H9 (cell line): ENCODE results near the gene CAB39L. TPM values are rescaled to one million over a fixed set of nuclear protein-coding genes. Genes with fewer than 3 reads are reported as not detected.

Experiments used
- DNase-seq: peaks from one replicate; pipeline ENCODE4 v3.0.0-alpha.2; 2017
- H2AFZ ChIP-seq: one replicate; pipeline ENCODE4 v1.6.1; 2013; ENCODE audit warnings: mild to moderate bottlenecking, low read length, control low read depth, moderate library complexity
- H2AK5ac ChIP-seq: 2 replicates; pipeline ENCODE4 v1.6.1; 2013; ENCODE audit warnings: low read length, control low read depth, mixed read lengths; ENCODE audit not compliant: insufficient read length
- H2BK120ac ChIP-seq: one replicate; pipeline ENCODE4 v1.6.1; 2013; ENCODE audit warnings: low read depth, mild to moderate bottlenecking, low read length, control low read depth, inconsistent platforms; ENCODE audit not compliant: poor library complexity, severe bottlenecking
- H2BK12ac ChIP-seq: 2 replicates; pipeline ENCODE4 v1.6.1; 2013; ENCODE audit warnings: low read length, control low read depth, mixed read lengths, low read depth; ENCODE audit not compliant: insufficient read length
- H2BK15ac ChIP-seq: 2 replicates; pipeline ENCODE4 v1.6.1; 2013; ENCODE audit warnings: low read depth, low read length, control low read depth
- H2BK20ac ChIP-seq: one replicate; pipeline ENCODE4 v1.6.1; 2013; ENCODE audit warnings: low read depth, mild to moderate bottlenecking, low read length, control low read depth, inconsistent platforms; ENCODE audit not compliant: poor library complexity, severe bottlenecking
- H2BK5ac ChIP-seq: 2 replicates; pipeline ENCODE4 v1.6.1; 2013; ENCODE audit warnings: low read length, control low read depth, mixed read lengths; ENCODE audit not compliant: insufficient read length
- H3K14ac ChIP-seq: 2 replicates; pipeline ENCODE4 v1.6.1; 2013; ENCODE audit warnings: low read length, control low read depth; ENCODE audit not compliant: insufficient read depth
- H3K18ac ChIP-seq: 2 replicates; pipeline ENCODE4 v1.6.1; 2013; ENCODE audit warnings: low read depth, mild to moderate bottlenecking, mixed read lengths, low read length, control low read depth; ENCODE audit not compliant: insufficient read length
- H3K23ac ChIP-seq: 2 replicates; pipeline ENCODE4 v1.6.1; 2013; ENCODE audit warnings: low read length, control low read depth, mixed read lengths, low read depth; ENCODE audit not compliant: insufficient read length
- H3K23me2 ChIP-seq: 2 replicates; pipeline ENCODE4 v1.6.1; 2013; ENCODE audit warnings: low read depth, mild to moderate bottlenecking, mixed read lengths, low read length, control low read depth; ENCODE audit not compliant: insufficient read length, poor library complexity, severe bottlenecking
- H3K27ac ChIP-seq: 2 replicates; pipeline ENCODE4 v1.5.1; 2013; ENCODE audit warnings: low read length, control low read depth, mixed read lengths, low read depth; ENCODE audit not compliant: insufficient read length
- H3K27me3 ChIP-seq: 2 replicates; pipeline ENCODE4 v1.6.1; 2013; ENCODE audit warnings: low read length, control low read depth, inconsistent platforms; ENCODE audit not compliant: insufficient read depth
- H3K4ac ChIP-seq: 2 replicates; pipeline ENCODE4 v1.6.1; 2013; ENCODE audit warnings: low read depth, mild to moderate bottlenecking, control low read depth, inconsistent platforms, low read length, moderate library complexity
- H3K4me1 ChIP-seq: 2 replicates; pipeline ENCODE4 v1.6.1; 2013; ENCODE audit warnings: low read length, control low read depth, inconsistent platforms; ENCODE audit not compliant: insufficient read depth
- H3K4me2 ChIP-seq: 2 replicates; pipeline ENCODE4 v1.6.1; 2013; ENCODE audit warnings: low read length, control low read depth, mixed read lengths; ENCODE audit not compliant: insufficient read length, insufficient read depth
- H3K56ac ChIP-seq: 2 replicates; pipeline ENCODE4 v1.6.1; 2013; ENCODE audit warnings: low read depth, mild to moderate bottlenecking, mixed read lengths, low read length, control low read depth; ENCODE audit not compliant: insufficient read length
- H3K79me1 ChIP-seq: 2 replicates; pipeline ENCODE4 v1.6.1; 2013; ENCODE audit warnings: low read depth, mild to moderate bottlenecking, moderate library complexity, low read length, control low read depth, inconsistent platforms; ENCODE audit not compliant: insufficient read depth, poor library complexity, severe bottlenecking
- H3K79me2 ChIP-seq: 2 replicates; pipeline ENCODE4 v1.6.1; 2013; ENCODE audit warnings: low read length, control low read depth, inconsistent platforms; ENCODE audit not compliant: insufficient read depth
- H3K9ac ChIP-seq: 2 replicates; pipeline ENCODE4 v1.6.1; 2013; ENCODE audit warnings: low read length, control low read depth, mixed read lengths; ENCODE audit not compliant: insufficient read length; ENCODE audit errors: extremely low read depth
- H3K9me3 ChIP-seq: one replicate; pipeline ENCODE4 v1.6.1; 2013; ENCODE audit warnings: low read depth, low read length, inconsistent platforms; ENCODE audit not compliant: control insufficient read depth
- H3T11ph ChIP-seq: one replicate; pipeline ENCODE4 v1.6.1; 2013; ENCODE audit warnings: mild to moderate bottlenecking, low read length, control low read depth, inconsistent platforms
- H4K20me1 ChIP-seq: one replicate; pipeline ENCODE4 v1.6.1; 2013; ENCODE audit not compliant: control insufficient read depth, insufficient read length, insufficient read depth
- H4K5ac ChIP-seq: 2 replicates; pipeline ENCODE4 v1.6.1; 2013; ENCODE audit warnings: low read depth, mild to moderate bottlenecking, mixed read lengths, low read length, control low read depth; ENCODE audit not compliant: insufficient read length
- H4K8ac ChIP-seq: replicated peaks from 2 replicates; pipeline ENCODE4 v1.6.1; 2013; ENCODE audit warnings: low read length, control low read depth, mixed read lengths, low read depth; ENCODE audit not compliant: insufficient read length
- H4K91ac ChIP-seq: 2 replicates; pipeline ENCODE4 v1.6.1; 2013; ENCODE audit warnings: low read depth, mild to moderate bottlenecking, moderate library complexity, mixed read lengths, low read length, control low read depth; ENCODE audit not compliant: insufficient read length
- H3K27ac Mint-ChIP-seq, 3 experiments: 2 replicates in 2 of 3; 3 replicates in 1 of 3; pipeline ENCODE4 v1.8.0; 2020 to 2021; ENCODE audit warnings: mixed read lengths in 3 of 3, mild to moderate bottlenecking in 1 of 3, moderate library complexity in 1 of 3
- H3K27me3 Mint-ChIP-seq: 2 replicates; pipeline ENCODE4 v1.8.0; 2021; ENCODE audit warnings: low read depth, mild to moderate bottlenecking, moderate library complexity, mixed read lengths
- H3K36me3 Mint-ChIP-seq, 3 experiments: 2 replicates in 2 of 3; 3 replicates in 1 of 3; pipeline ENCODE4 v1.8.0; 2020 to 2021; ENCODE audit warnings: low read depth in 3 of 3, mixed read lengths in 3 of 3; ENCODE audit not compliant: insufficient read depth in 1 of 3
- H3K4me1 Mint-ChIP-seq, 2 experiments: 2 replicates each; pipeline ENCODE4 v1.8.0; 2020; ENCODE audit warnings: mixed read lengths in 2 of 2
- H3K4me3 Mint-ChIP-seq, 2 experiments: 2 replicates in 1 of 2; 3 replicates in 1 of 2; pipeline ENCODE4 v1.8.0; 2020 to 2021; ENCODE audit warnings: mild to moderate bottlenecking in 2 of 2, mixed read lengths in 2 of 2, moderate library complexity in 1 of 2
- H3K9me3 Mint-ChIP-seq, 2 experiments: 2 replicates in 1 of 2; 3 replicates in 1 of 2; pipeline ENCODE4 v1.8.0; 2020; ENCODE audit warnings: mild to moderate bottlenecking in 2 of 2, mixed read lengths in 2 of 2, moderate library complexity in 1 of 2
- WGBS: extraction: QIAGEN DNeasy Blood & Tissue Kit; methylation state at CpG from one replicate; pipeline ENCODE4 v1.1.7; 2013; ENCODE audit warnings: missing lambda C conversion rate, low lambda C conversion rate, mixed read lengths; ENCODE audit not compliant: insufficient read length; ENCODE audit errors: extremely low coverage; 5-methylcytosine and 5-hydroxymethylcytosine counted together
- total RNA-seq: library from RNA; stranded (reverse); gene quantifications from 2 replicates; pipeline ENCODE4 v1.2.1, GENCODE V29; 2021
- TF ChIP-seq, protein P1 (sequence below): fragments of 200-600 bp; sonication (generic); conservative IDR thresholded peaks from 3 replicates; pipeline ENCODE4 v1.8.0; 2021; ENCODE audit warnings: antibody characterized with exemption, mild to moderate bottlenecking

CAB39L gene
- total RNA-seq, 1 experiment from 2014 or later: 6.0 TPM

DNA sequence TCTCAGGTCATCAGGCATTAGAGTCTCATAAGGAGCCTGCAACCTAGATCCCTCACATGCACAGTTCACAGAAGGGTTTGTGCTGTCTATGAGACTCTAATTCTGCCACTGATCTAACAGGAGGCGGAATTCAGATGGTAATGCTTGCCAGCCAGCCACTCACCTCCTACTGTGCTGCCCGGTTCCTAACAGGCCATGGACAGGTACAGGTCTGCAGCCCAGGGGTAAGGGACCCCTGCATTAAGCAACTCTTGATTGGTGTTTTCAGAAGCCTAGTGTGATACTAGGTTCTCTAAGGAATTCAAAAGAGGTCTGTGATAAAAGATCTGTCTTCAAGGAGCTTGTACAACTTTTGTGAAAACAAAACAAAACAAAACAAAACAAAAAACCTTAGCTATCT, 31.1 kb downstream of the CAB39L start:
- Histone ChIP-seq H2AFZ (no peak overlapping the region), H2BK12ac (no peak overlapping the region), H3K4ac (no peak overlapping the region), H2BK120ac (no peak overlapping the region), H3K14ac (no peak overlapping the region), H3K27me3 (peaks cover 16% of the 10 kb centered on the region; the same call in 1 of the 2 replicates), H3T11ph (no peak overlapping the region), H3K79me2 (no peaks in the 10 kb centered on the region), H3K27ac (no peak overlapping the region), H4K20me1 (no peaks in the 10 kb centered on the region), H4K5ac (no peak overlapping the region), H2BK20ac (no peak overlapping the region), H2BK15ac (no peak overlapping the region), H2BK5ac (no peak overlapping the region), H4K91ac (no peak overlapping the region), H3K18ac (no peak overlapping the region), H3K9me3 (no peaks in the 10 kb centered on the region), H3K9ac (no peak overlapping the region), H3K4me1 (peaks cover 7% of the 10 kb centered on the region), H3K23ac (no peak overlapping the region), H2AK5ac (no peak overlapping the region), H3K79me1 (no peaks in the 10 kb centered on the region), H3K23me2 (no peaks in the 10 kb centered on the region), H4K8ac (no peak overlapping the region), H3K4me2 (no peak overlapping the region), H3K56ac (no peak overlapping the region)
- no CpG with 5 or more reads among the region's 2 CpGs for WGBS
- TF ChIP-seq, protein P1, sequence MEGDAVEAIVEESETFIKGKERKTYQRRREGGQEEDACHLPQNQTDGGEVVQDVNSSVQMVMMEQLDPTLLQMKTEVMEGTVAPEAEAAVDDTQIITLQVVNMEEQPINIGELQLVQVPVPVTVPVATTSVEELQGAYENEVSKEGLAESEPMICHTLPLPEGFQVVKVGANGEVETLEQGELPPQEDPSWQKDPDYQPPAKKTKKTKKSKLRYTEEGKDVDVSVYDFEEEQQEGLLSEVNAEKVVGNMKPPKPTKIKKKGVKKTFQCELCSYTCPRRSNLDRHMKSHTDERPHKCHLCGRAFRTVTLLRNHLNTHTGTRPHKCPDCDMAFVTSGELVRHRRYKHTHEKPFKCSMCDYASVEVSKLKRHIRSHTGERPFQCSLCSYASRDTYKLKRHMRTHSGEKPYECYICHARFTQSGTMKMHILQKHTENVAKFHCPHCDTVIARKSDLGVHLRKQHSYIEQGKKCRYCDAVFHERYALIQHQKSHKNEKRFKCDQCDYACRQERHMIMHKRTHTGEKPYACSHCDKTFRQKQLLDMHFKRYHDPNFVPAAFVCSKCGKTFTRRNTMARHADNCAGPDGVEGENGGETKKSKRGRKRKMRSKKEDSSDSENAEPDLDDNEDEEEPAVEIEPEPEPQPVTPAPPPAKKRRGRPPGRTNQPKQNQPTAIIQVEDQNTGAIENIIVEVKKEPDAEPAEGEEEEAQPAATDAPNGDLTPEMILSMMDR: no peak
- Mint-ChIP-seq H3K27ac (no peak overlapping the region), H3K36me3 (no peaks in the 10 kb centered on the region), H3K4me1 (peaks cover 20 to 25% of the 10 kb centered on the region in 2 experiments), H3K4me3 (no peak overlapping the region), H3K27me3 (peaks cover 43% of the 10 kb centered on the region), H3K9me3 (peaks cover 0 to 2% of the 10 kb centered on the region in 2 experiments; a peak in 1 of 5 replicates)
- no peak for DNase-seq
